Liver (tissue), 9 donors: ENCODE results near the gene C19orf67. TPM values are rescaled to one million over a fixed set of nuclear protein-coding genes. Genes with fewer than 3 reads are reported as not detected.
A peak's percentile ranks its signal among the peaks of the same experiment; 100 is the strongest.

Experiments used
- DNase-seq: peaks from one replicate; pipeline ENCODE4 v3.0.0-alpha.2; 2017; ENCODE audit warnings: low spot score
- H3K27ac ChIP-seq, 2 donors: one replicate each; pipeline ENCODE4 v1.7.0; 2013; ENCODE audit warnings: inconsistent platforms in 2 of 2, low read length in 2 of 2, control low read depth in 1 of 2, low read depth in 1 of 2, mild to moderate bottlenecking in 1 of 2
- H3K27me3 ChIP-seq, 4 donors: one replicate each; pipeline versions ENCODE4 v1.6.1 to v1.7.0; 2013; ENCODE audit warnings: low read length in 3 of 4, inconsistent platforms in 1 of 4, mild to moderate bottlenecking in 1 of 4, moderate library complexity in 1 of 4; ENCODE audit not compliant: control insufficient read depth in 4 of 4, insufficient read depth in 4 of 4
- H3K36me3 ChIP-seq, 4 donors: one replicate each; pipeline versions ENCODE4 v1.6.1 to v1.7.0; 2013; ENCODE audit warnings: low read length in 3 of 4, mild to moderate bottlenecking in 3 of 4, low read depth in 1 of 4, moderate library complexity in 1 of 4; ENCODE audit not compliant: control insufficient read depth in 4 of 4, insufficient read depth in 3 of 4
- H3K4me1 ChIP-seq, 4 donors: one replicate each; pipeline versions ENCODE4 v1.6.1 to v1.7.0; 2013; ENCODE audit warnings: low read length in 3 of 4, mild to moderate bottlenecking in 3 of 4, moderate library complexity in 1 of 4; ENCODE audit not compliant: control insufficient read depth in 4 of 4, insufficient read depth in 4 of 4
- H3K4me3 ChIP-seq, 3 donors: one replicate each; pipeline versions ENCODE4 v1.6.1 to v1.7.0; 2013; ENCODE audit warnings: low read length in 3 of 3, control low read depth in 1 of 3, low read depth in 1 of 3, mild to moderate bottlenecking in 1 of 3
- H3K9ac ChIP-seq, 2 donors: one replicate each; pipeline ENCODE4 v1.7.0; 2013; ENCODE audit warnings: low read length in 2 of 2, mild to moderate bottlenecking in 2 of 2, moderate library complexity in 2 of 2, control low read depth in 1 of 2, low read depth in 1 of 2
- H3K9me3 ChIP-seq, 4 donors: one replicate each; pipeline versions ENCODE4 v1.6.1 to v1.7.0; 2013; ENCODE audit warnings: low read length in 3 of 4; ENCODE audit not compliant: control insufficient read depth in 4 of 4
- ATF3 ChIP-seq: IDR thresholded peaks from 2 replicates; pipeline ENCODE4 v1.6.1; 2016; ENCODE audit warnings: antibody characterized with exemption
- FOXA1 ChIP-seq: IDR thresholded peaks from 2 replicates; pipeline ENCODE4 v1.6.1; 2016; ENCODE audit warnings: antibody characterized with exemption
- GABPA ChIP-seq, 2 donors: IDR thresholded peaks in 1 of 2; conservative IDR thresholded peaks in 1 of 2; 2 replicates each; pipeline ENCODE4 v1.6.1; 2016; ENCODE audit warnings: antibody characterized with exemption in 2 of 2, mild to moderate bottlenecking in 1 of 2, moderate library complexity in 1 of 2
- HNF4A ChIP-seq, 2 donors: conservative IDR thresholded peaks; 2 replicates each; pipeline ENCODE4 v1.6.1; 2016; ENCODE audit warnings: antibody characterized with exemption in 2 of 2, mild to moderate bottlenecking in 2 of 2
- JUND ChIP-seq, 2 donors: IDR thresholded peaks; 2 replicates each; pipeline ENCODE4 v1.6.1; 2016; ENCODE audit warnings: antibody characterized with exemption in 2 of 2
- MAX ChIP-seq: IDR thresholded peaks from 2 replicates; pipeline ENCODE4 v1.6.1; 2016; ENCODE audit warnings: antibody characterized with exemption
- NR2F2 ChIP-seq: IDR thresholded peaks from 2 replicates; pipeline ENCODE4 v1.6.1; 2016; ENCODE audit warnings: antibody characterized with exemption
- REST ChIP-seq: IDR thresholded peaks from 2 replicates; pipeline ENCODE4 v1.6.1; 2016; ENCODE audit warnings: antibody characterized with exemption, mild to moderate bottlenecking
- RXRA ChIP-seq, 2 donors: IDR thresholded peaks; 2 replicates each; pipeline ENCODE4 v1.6.1; 2017 to 2018; ENCODE audit warnings: antibody characterized with exemption in 2 of 2, mild to moderate bottlenecking in 1 of 2
- SP1 ChIP-seq: IDR thresholded peaks from 2 replicates; pipeline ENCODE4 v1.6.1; 2018; ENCODE audit warnings: antibody characterized with exemption, mild to moderate bottlenecking
- TAF1 ChIP-seq: conservative IDR thresholded peaks from 2 replicates; pipeline ENCODE4 v1.6.1; 2016; ENCODE audit warnings: antibody characterized with exemption, mild to moderate bottlenecking
- ZBTB33 ChIP-seq: IDR thresholded peaks from 2 replicates; pipeline ENCODE4 v1.6.1; 2016; ENCODE audit warnings: antibody characterized with exemption
- WGBS: extraction: QIAGEN DNeasy Blood & Tissue Kit; methylation state at CpG from one replicate; pipeline ENCODE4 v1.1.7; 2013; 5-methylcytosine and 5-hydroxymethylcytosine counted together
- polyA plus RNA-seq, 2 donors: library from polyadenylated mRNA; stranded (reverse) in 1 of 2; unstranded in 1 of 2; fragments of 200-250 nt in 1 of 2; fragments of >200 nt in 1 of 2; fragmentation: Nextera tagmentation in 1 of 2; extraction: Ambion mirVana in 1 of 2; gene quantifications; one replicate each; pipeline versions ENCODE4 v1.2.1 to v1.2.3, GENCODE V29; 2013 to 2015
- total RNA-seq, 2 donors: library from RNA; depleted of rRNA; stranded (reverse); fragments of >200 nt; gene quantifications; one replicate each; pipeline ENCODE4 v1.2.3, GENCODE V29; 2014
- donor health status: healthy.
- donor health status: healthy.
- donor health status: healthy.
- donor health status: healthy.
- donor health status: healthy.

Gene C19orf67
- total and polyA plus RNA-seq, 4 donors, result 0.25 TPM; not detected in 3

- TF ChIP-seq ZBTB33 (no peak), HNF4A (conservative IDR thresholded peaks at IDR 0.05) (no peak), ATF3 (no peak), JUND (IDR thresholded peaks at IDR 0.05) (no peak), MAX (no peak), FOXA1 (no peak), TAF1 (no peak), GABPA (IDR thresholded peaks at IDR 0.05 in 1 of 2, conservative IDR thresholded peaks at IDR 0.05 in 1 of 2) (no peak)
Measured at GRCh38 chr19:14135355-14135754, 49.8 kb upstream of the C19orf67 start (continued).

- no peaks in the 10 kb centered on the region for H3K36me3 ChIP-seq
- WGBS, result 57% methylated on average over 4 of the region's 4 CpGs
- no peak for DNase-seq
- no peaks in the 10 kb centered on the region for H3K27me3 ChIP-seq
- peak overlapping the region in 1 of 2 donors; percentile 29 for H3K27ac ChIP-seq
- H3K4me1 ChIP-seq, result peaks cover 0 to 8% (median 1%) of the 10 kb centered on the region in 4 donors
- H3K9me3 ChIP-seq, result no peaks in the 10 kb centered on the region
- TF ChIP-seq NR2F2, result peak; percentile 66
- TF ChIP-seq FOXA1, result no peak
- TF ChIP-seq RXRA (IDR thresholded peaks at IDR 0.05), result peak; percentile 9 to 34
- TF ChIP-seq SP1, result peak; percentile 20
- TF ChIP-seq HNF4A (conservative IDR thresholded peaks at IDR 0.05), result peak in 1 of 2 donors; percentile 20
- TF ChIP-seq ZBTB33, result no peak
- TF ChIP-seq REST, result no peak
- no peak overlapping the region for H3K4me3 ChIP-seq
- no peak overlapping the region for H3K9ac ChIP-seq
Measured at GRCh38 chr19:14127929-14128509, 42.4 kb upstream of the C19orf67 start.
